Right atrium auricular region (tissue), 2 donors: Measurements from ENCODE around the gene SPDYE4. TPM values are rescaled to one million over a fixed set of nuclear protein-coding genes. Genes with fewer than 3 reads are reported as not detected.

Experiments
- DNase-seq: peaks from one replicate; pipeline ENCODE4 v3.0.0-alpha.2; 2019; ENCODE audit warnings: low spot score
- H3K27ac ChIP-seq, 2 donors: fragments of 200-600 bp; sonication (generic); 1 replicate in 1 of 2; 2 replicates in 1 of 2; pipeline ENCODE4 v1.5.1; 2016 to 2019
- H3K27me3 ChIP-seq, 2 donors: fragments of 200-600 bp; sonication (generic); one replicate each; pipeline versions ENCODE4 v1.5.1 to v1.6.0; 2017 to 2019
- H3K36me3 ChIP-seq: fragments of 200-600 bp; sonication (generic); one replicate; pipeline ENCODE4 v1.5.1; 2016
- H3K4me1 ChIP-seq, 2 donors: fragments of 200-600 bp; sonication (generic); one replicate each; pipeline versions ENCODE4 v1.5.1 to v1.6.0; 2017 to 2019
- H3K4me3 ChIP-seq, 2 donors: fragments of 200-600 bp; sonication (generic); 1 replicate in 1 of 2; 2 replicates in 1 of 2; pipeline ENCODE4 v1.5.1; 2017 to 2019; ENCODE audit warnings: mild to moderate bottlenecking in 1 of 2, moderate library complexity in 1 of 2
- H3K9me3 ChIP-seq, 2 donors: fragments of 200-600 bp; sonication (generic); one replicate each; pipeline ENCODE4 v1.5.1; 2019
- CTCF ChIP-seq, 2 donors: fragments of 200-600 bp; sonication (generic); IDR thresholded peaks; one replicate each; pipeline ENCODE4 v1.5.1; 2019; ENCODE audit warnings: antibody characterized with exemption in 2 of 2
- total RNA-seq, 2 donors: library from RNA; depleted of rRNA; stranded (reverse); fragments of >200 nt; gene quantifications; one replicate each; pipeline ENCODE4 v1.1.0, GENCODE V29; 2016

Gene SPDYE4
- total RNA-seq, 2 donors from 2014 or later: not detected

GRCh38 chr17:8713315-8713714 is 45.0 kb downstream of the SPDYE4 start:
- TF ChIP-seq CTCF (IDR thresholded peaks at IDR 0.05): no peak
- no peaks in the 10 kb centered on the region for H3K36me3 ChIP-seq
- peaks cover 0 to 32% of the 10 kb centered on the region in 2 donors for H3K4me1 ChIP-seq
- H3K27me3 ChIP-seq: no peaks in the 10 kb centered on the region
- no peaks in the 10 kb centered on the region for H3K9me3 ChIP-seq
- no peak for DNase-seq
- no peak overlapping the region for H3K27ac ChIP-seq
- no peak overlapping the region for H3K4me3 ChIP-seq

GRCh38 chr17:8712698-8713097 is 45.6 kb downstream of the SPDYE4 start:
- H3K27ac ChIP-seq: peak overlapping the region in 1 of 2 donors; percentile 43
- no peak for TF ChIP-seq CTCF (IDR thresholded peaks at IDR 0.05)
- no peaks in the 10 kb centered on the region for H3K27me3 ChIP-seq
- no peak overlapping the region for H3K4me3 ChIP-seq
- peaks cover 0 to 38% of the 10 kb centered on the region in 2 donors for H3K4me1 ChIP-seq
- H3K36me3 ChIP-seq: no peaks in the 10 kb centered on the region
- H3K9me3 ChIP-seq: no peaks in the 10 kb centered on the region
- DNase-seq: no peak

- Histone ChIP-seq H3K4me3 (no peak overlapping the region), H3K27me3 (no peaks in the 10 kb centered on the region), H3K9me3 (no peaks in the 10 kb centered on the region), H3K4me1 (peaks cover 0 to 51% of the 10 kb centered on the region in 2 donors), H3K36me3 (no peaks in the 10 kb centered on the region), H3K27ac (peak overlapping the region in 1 of 2 donors; percentile 51)
- no peak for TF ChIP-seq CTCF (IDR thresholded peaks at IDR 0.05)
- no peak for DNase-seq
Measured at GRCh38 chr17:8711291-8711690, 47.1 kb downstream of the SPDYE4 start.

GRCh38 chr17:8710813-8711212 is 47.5 kb downstream of the SPDYE4 start:
- Histone ChIP-seq H3K9me3 (no peaks in the 10 kb centered on the region), H3K4me3 (no peak overlapping the region), H3K27me3 (no peaks in the 10 kb centered on the region), H3K36me3 (no peaks in the 10 kb centered on the region), H3K4me1 (peaks cover 0 to 51% of the 10 kb centered on the region in 2 donors), H3K27ac (peak overlapping the region in 1 of 2 donors; percentile 51)
- no peak for DNase-seq
- TF ChIP-seq CTCF (IDR thresholded peaks at IDR 0.05): no peak

GRCh38 chr17:8709006-8709405 is 49.3 kb downstream of the SPDYE4 start:
- DNase-seq: no peak
- Histone ChIP-seq H3K9me3 (no peaks in the 10 kb centered on the region), H3K4me1 (peaks cover 0 to 51% of the 10 kb centered on the region in 2 donors), H3K27me3 (no peaks in the 10 kb centered on the region), H3K36me3 (no peaks in the 10 kb centered on the region), H3K4me3 (no peak overlapping the region), H3K27ac (peak overlapping the region in 1 of 2 donors; percentile 82)
- TF ChIP-seq CTCF (IDR thresholded peaks at IDR 0.05): no peak

GRCh38 chr17:8708025-8708461 is 50.3 kb downstream of the SPDYE4 start:
- H3K27me3 ChIP-seq: no peaks in the 10 kb centered on the region
- peaks cover 0 to 51% of the 10 kb centered on the region in 2 donors for H3K4me1 ChIP-seq
- no peak for TF ChIP-seq CTCF (IDR thresholded peaks at IDR 0.05)
- no peaks in the 10 kb centered on the region for H3K9me3 ChIP-seq
- no peak overlapping the region for H3K4me3 ChIP-seq
- no peak for DNase-seq
- no peaks in the 10 kb centered on the region for H3K36me3 ChIP-seq
- peak overlapping the region in 1 of 2 donors; percentile 82 for H3K27ac ChIP-seq
